Epithelial cell of proximal tubule (primary cell): ENCODE results near the gene ADORA3. TPM values are rescaled to one million over a fixed set of nuclear protein-coding genes. Genes with fewer than 3 reads are reported as not detected.

ENCODE experiments used
- DNase-seq: peaks from one replicate; pipeline ENCODE4 v3.0.0-alpha.2; 2011; ENCODE audit warnings: low read depth
- H3K4me3 ChIP-seq: 2 replicates; pipeline ENCODE4 v1.5.1; 2011; ENCODE audit warnings: low read depth, mild to moderate bottlenecking, low read length
- CTCF ChIP-seq: conservative IDR thresholded peaks from 2 replicates; pipeline ENCODE4 v1.5.1; 2012; ENCODE audit warnings: low read depth, mild to moderate bottlenecking, low read length
- total RNA-seq: library from RNA; depleted of rRNA; stranded (reverse); fragments of >200 nt; gene quantifications from 2 replicates; pipeline ENCODE4 v1.2.3, GENCODE V29; 2015

ADORA3 gene
- total RNA-seq, 1 donor from 2014 or later, result not detected

GRCh38 chr1:111452581-111452980 is 50.9 kb downstream of the ADORA3 start:
- no peak for TF ChIP-seq CTCF
- DNase-seq, result no peak
- no peak overlapping the region for H3K4me3 ChIP-seq

- H3K4me3 ChIP-seq, result peak overlapping the region; percentile 94
- no peak for DNase-seq
- TF ChIP-seq CTCF, result no peak
These were observed 53.2 kb downstream of the ADORA3 start for GRCh38 chr1:111450185-111450584.

- no peak for TF ChIP-seq CTCF
- no peak for DNase-seq
- H3K4me3 ChIP-seq, result peak overlapping the region; percentile 94
These were observed 53.8 kb downstream of the ADORA3 start for GRCh38 chr1:111449703-111450017.

Other genes starting within 250 kb of the ADORA3 start
- gene CHIA, start 212.8 kb downstream of the ADORA3 start, total RNA-seq, result not detected in 2 replicates
- 0.12 and 0.43 TPM in 2 replicates for gene OVGP1, start 75.9 kb downstream of the ADORA3 start, total RNA-seq
- gene WDR77, start 54.4 kb downstream of the ADORA3 start, total RNA-seq, result 79.4 and 81.2 TPM in 2 replicates
- gene ATP5PB, start 54.2 kb downstream of the ADORA3 start, total RNA-seq, result 329 and 351 TPM in 2 replicates
- gene C1orf162, start 29.6 kb downstream of the ADORA3 start, total RNA-seq, result not detected in 2 replicates
- gene TMIGD3, start within 50 bp of the ADORA3 start, total RNA-seq, result not detected in 2 replicates
- gene RAP1A, start 116.2 kb upstream of the ADORA3 start, total RNA-seq, result 21.2 and 25.7 TPM in 2 replicates
- gene INKA2, start 235.8 kb upstream of the ADORA3 start, total RNA-seq, result 0.07 and 0.58 TPM in 2 replicates